ENCODE results near the gene PLOD1.

The PLOD1 gene

GRCh38 chr1:12016182-12016581 lies 81.7 kb downstream of the PLOD1 start:
- no peak overlapping the region for H2AFZ ChIP-seq (ENCODE audit: low read depth, low read length, severe bottlenecking)
- peaks cover 9% of the 10 kb centered on the region for H3F3A ChIP-seq (ENCODE audit: insufficient read depth)
- H3K27ac ChIP-seq (ENCODE audit: low read depth, low read length), result peak overlapping the region; percentile 33; the same call in 1 of the 2 replicates
- H3K9me2 ChIP-seq (replicated peaks; ENCODE audit: insufficient read depth, low read length), result no peaks in the 10 kb centered on the region
- H3K27me3 ChIP-seq (ENCODE audit: low read length), result no peaks in the 10 kb centered on the region
- H4K20me1 ChIP-seq (ENCODE audit: low read depth, low read length), result no peaks in the 10 kb centered on the region
- no peaks in the 10 kb centered on the region for H3K9me3 ChIP-seq (ENCODE audit: insufficient read depth, low read length)
- H3K9ac ChIP-seq (ENCODE audit: low read length), result no peak overlapping the region
- H3K79me2 ChIP-seq (ENCODE audit: insufficient read depth, low read length), result peaks cover 12% of the 10 kb centered on the region; the same call in 1 of the 2 replicates
- TF ChIP-seq, protein P1, sequence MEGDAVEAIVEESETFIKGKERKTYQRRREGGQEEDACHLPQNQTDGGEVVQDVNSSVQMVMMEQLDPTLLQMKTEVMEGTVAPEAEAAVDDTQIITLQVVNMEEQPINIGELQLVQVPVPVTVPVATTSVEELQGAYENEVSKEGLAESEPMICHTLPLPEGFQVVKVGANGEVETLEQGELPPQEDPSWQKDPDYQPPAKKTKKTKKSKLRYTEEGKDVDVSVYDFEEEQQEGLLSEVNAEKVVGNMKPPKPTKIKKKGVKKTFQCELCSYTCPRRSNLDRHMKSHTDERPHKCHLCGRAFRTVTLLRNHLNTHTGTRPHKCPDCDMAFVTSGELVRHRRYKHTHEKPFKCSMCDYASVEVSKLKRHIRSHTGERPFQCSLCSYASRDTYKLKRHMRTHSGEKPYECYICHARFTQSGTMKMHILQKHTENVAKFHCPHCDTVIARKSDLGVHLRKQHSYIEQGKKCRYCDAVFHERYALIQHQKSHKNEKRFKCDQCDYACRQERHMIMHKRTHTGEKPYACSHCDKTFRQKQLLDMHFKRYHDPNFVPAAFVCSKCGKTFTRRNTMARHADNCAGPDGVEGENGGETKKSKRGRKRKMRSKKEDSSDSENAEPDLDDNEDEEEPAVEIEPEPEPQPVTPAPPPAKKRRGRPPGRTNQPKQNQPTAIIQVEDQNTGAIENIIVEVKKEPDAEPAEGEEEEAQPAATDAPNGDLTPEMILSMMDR (IDR thresholded peaks at IDR 0.05; ENCODE audit: insufficient read depth, low read length, poor library complexity, severe bottlenecking), result no peak
- TF ChIP-seq EZH2phosphoT487 (conservative IDR thresholded peaks at IDR 0.05; ENCODE audit: low read length), result no peak
- no peak overlapping the region for H3K4me3 ChIP-seq (ENCODE audit: insufficient read depth, low read length, poor library complexity, severe bottlenecking)
- no peak overlapping the region for H3K4me2 ChIP-seq (ENCODE audit: low read depth, low read length, poor library complexity, severe bottlenecking)
- no peaks in the 10 kb centered on the region for H3K36me3 ChIP-seq (ENCODE audit: low read length)

- peak overlapping the region; percentile 74 for H3K9ac ChIP-seq (ENCODE audit: low read length)
- no peak overlapping the region for H3K27ac ChIP-seq (ENCODE audit: low read depth, low read length)
- TF ChIP-seq, protein P1 (IDR thresholded peaks at IDR 0.05; ENCODE audit: insufficient read depth, low read length, poor library complexity, severe bottlenecking), result no peak
- no peak for TF ChIP-seq EZH2phosphoT487 (conservative IDR thresholded peaks at IDR 0.05; ENCODE audit: low read length)
- H2AFZ ChIP-seq (ENCODE audit: low read depth, low read length, severe bottlenecking), result peak overlapping the region; percentile 90
- no peaks in the 10 kb centered on the region for H3K9me3 ChIP-seq (ENCODE audit: insufficient read depth, low read length)
- peak overlapping the region; percentile 77 for H3K4me2 ChIP-seq (ENCODE audit: low read depth, low read length, poor library complexity, severe bottlenecking)
- no peaks in the 10 kb centered on the region for H4K20me1 ChIP-seq (ENCODE audit: low read depth, low read length)
- peaks cover 6% of the 10 kb centered on the region for H3F3A ChIP-seq (ENCODE audit: insufficient read depth)
- no peaks in the 10 kb centered on the region for H3K9me2 ChIP-seq (replicated peaks; ENCODE audit: insufficient read depth, low read length)
- peaks cover 12% of the 10 kb centered on the region for H3K79me2 ChIP-seq (ENCODE audit: insufficient read depth, low read length)
- H3K27me3 ChIP-seq (ENCODE audit: low read length), result no peaks in the 10 kb centered on the region
- H3K4me3 ChIP-seq (ENCODE audit: insufficient read depth, low read length, poor library complexity, severe bottlenecking), result peak overlapping the region; percentile 68
- no peaks in the 10 kb centered on the region; the same call in 1 of the 2 replicates for H3K36me3 ChIP-seq (ENCODE audit: low read length)
Measured at GRCh38 chr1:12019858-12020509, 85.5 kb downstream of the PLOD1 start.

DNA sequence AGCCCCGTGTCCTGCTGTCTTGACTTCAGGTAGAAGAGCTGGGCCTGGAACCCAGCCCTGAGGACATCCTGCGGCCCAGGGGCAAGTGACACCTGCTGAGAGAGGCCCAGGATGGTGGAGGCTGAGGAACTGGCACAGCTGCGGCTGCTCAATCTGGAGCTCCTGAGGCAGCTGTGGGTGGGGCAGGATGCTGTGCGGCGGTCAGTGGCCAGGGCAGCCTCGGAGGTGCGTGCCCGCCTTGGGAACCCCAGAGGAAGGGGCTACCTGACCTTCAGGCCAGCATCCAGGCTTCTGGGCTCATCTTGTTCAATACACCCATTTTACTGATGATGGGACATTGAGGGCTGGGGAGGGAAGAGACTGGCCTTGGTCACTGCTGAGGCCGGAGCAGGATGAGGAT lies 87.1 kb downstream of the PLOD1 start:
- peaks cover under 1% of the 10 kb centered on the region for H3F3A ChIP-seq (ENCODE audit: insufficient read depth)
- no peaks in the 10 kb centered on the region for H3K9me3 ChIP-seq (ENCODE audit: insufficient read depth, low read length)
- no peaks in the 10 kb centered on the region; the same call in 1 of the 2 replicates for H3K36me3 ChIP-seq (ENCODE audit: low read length)
- no peak overlapping the region for H3K4me3 ChIP-seq (ENCODE audit: insufficient read depth, low read length, poor library complexity, severe bottlenecking)
- H3K79me2 ChIP-seq (ENCODE audit: insufficient read depth, low read length), result peaks cover 12% of the 10 kb centered on the region
- no peak overlapping the region for H3K4me2 ChIP-seq (ENCODE audit: low read depth, low read length, poor library complexity, severe bottlenecking)
- H3K27me3 ChIP-seq (ENCODE audit: low read length), result no peaks in the 10 kb centered on the region
- H4K20me1 ChIP-seq (ENCODE audit: low read depth, low read length), result no peaks in the 10 kb centered on the region
- H3K27ac ChIP-seq (ENCODE audit: low read depth, low read length), result no peak overlapping the region
- no peak overlapping the region for H3K9ac ChIP-seq (ENCODE audit: low read length)
- no peaks in the 10 kb centered on the region for H3K9me2 ChIP-seq (replicated peaks; ENCODE audit: insufficient read depth, low read length)
- H2AFZ ChIP-seq (ENCODE audit: low read depth, low read length, severe bottlenecking), result no peak overlapping the region
- TF ChIP-seq EZH2phosphoT487 (conservative IDR thresholded peaks at IDR 0.05; ENCODE audit: low read length), result no peak
- TF ChIP-seq, protein P1 (IDR thresholded peaks at IDR 0.05; ENCODE audit: insufficient read depth, low read length, poor library complexity, severe bottlenecking), result no peak
